A673 (cell line): ENCODE results near the gene PWWP2B.

Experiments
- CTCF ChIP-seq: fragments of 300-800, 200-600 bp; sonication (generic); conservative IDR thresholded peaks from 2 replicates; pipeline ENCODE4 v1.5.1; 2017; ENCODE audit warnings: low read depth, mild to moderate bottlenecking, antibody characterized with exemption, low read length, moderate library complexity, mixed read lengths
- EZH2 ChIP-seq: fragments of 200-600 bp; sonication (generic); IDR thresholded peaks from 2 replicates; pipeline ENCODE4 v1.6.1; 2017; ENCODE audit warnings: borderline replicate concordance, low read depth, mild to moderate bottlenecking, mixed read lengths, antibody characterized with exemption, low read length; ENCODE audit not compliant: poor library complexity, severe bottlenecking

- no peak for TF ChIP-seq CTCF
- TF ChIP-seq EZH2, result no peak
These were observed 60.5 kb downstream of the PWWP2B start for GRCh38 chr10:132457328-132458070.
